HepG2 (cell line): ENCODE results near the gene EEPD1. TPM values are rescaled to one million over a fixed set of nuclear protein-coding genes. Genes with fewer than 3 reads are reported as not detected.

Source experiments
- ATAC-seq: fragments of 200-7000 bp; cut with Tn5 transposase; 3 replicates; pipeline ENCODE4 v1.9.1; 2020; ENCODE audit warnings: mild to moderate bottlenecking, moderate library complexity
- BruUV-seq: library from RNA; stranded (reverse); fragments of 400-500 nt; replicated peaks from 2 replicates; lab custom pipeline; 2021; lab: Mats Ljungman, UMichigan
- CTCF ChIA-PET: fragments of 300-600 bp; formaldehyde crosslinking; extraction: SDS; loops from one replicate; lab custom pipeline; 2021; ENCODE audit warnings: low total read pairs, inconsistent platforms, low intra/inter-chr PET ratio; lab: Yijun Ruan, JAX
- POLR2A ChIA-PET: fragments of 350-600 bp; sonication (Branson Sonifier 250); formaldehyde crosslinking; loops from one replicate; lab custom pipeline; 2020; ENCODE audit warnings: antibody characterized with exemption, inconsistent platforms; lab: Yijun Ruan, JAX
- DNase-seq: peaks from one replicate; pipeline ENCODE4 v3.0.0-alpha.2; 2015; ENCODE audit warnings: low spot score
- FAIRE-seq: peaks from 3 replicates; lab custom pipeline; 2011; peaks lifted over from hg19 to GRCh38; lab: Jason Lieb, UNC
- H2AFZ ChIP-seq: one replicate; pipeline ENCODE4 v1.6.1; 2011; ENCODE audit warnings: low read length, inconsistent platforms
- H3K27ac ChIP-seq: fragments of 300-600 bp; 3 replicates; pipeline ENCODE4 v1.8.0; 2011; ENCODE audit warnings: mixed run types, mild to moderate bottlenecking, mixed read lengths, low read length, inconsistent platforms; ENCODE audit not compliant: insufficient read depth; ENCODE audit errors: extremely low read length
- H3K27me3 ChIP-seq, 2 experiments: fragments of 200-600 bp in 1 of 2; 2 replicates in 1 of 2; 3 replicates in 1 of 2; pipeline versions ENCODE4 v1.6.0 to v1.8.0; 2011; ENCODE audit warnings: low read length in 2 of 2, mild to moderate bottlenecking in 2 of 2, moderate library complexity in 2 of 2, inconsistent platforms in 1 of 2; ENCODE audit not compliant: insufficient read depth in 2 of 2, control insufficient read depth in 1 of 2
- H3K36me3 ChIP-seq, 2 experiments: fragments of 200-600 bp in 1 of 2; replicated peaks in 1 of 2; 2 replicates in 1 of 2; 3 replicates in 1 of 2; pipeline versions ENCODE4 v1.5.1 to v1.8.0; 2011; ENCODE audit warnings: low read length in 2 of 2, inconsistent platforms in 1 of 2; ENCODE audit not compliant: insufficient read depth in 2 of 2, control insufficient read depth in 1 of 2
- H3K4me1 ChIP-seq: 2 replicates; pipeline ENCODE4 v1.5.1; 2012; ENCODE audit warnings: low read length, inconsistent platforms; ENCODE audit not compliant: insufficient read depth
- H3K4me2 ChIP-seq: 2 replicates; pipeline ENCODE4 v1.6.0; 2011; ENCODE audit warnings: low read depth, low read length, inconsistent platforms
- H3K4me3 ChIP-seq, 3 experiments: fragments of 200-600 bp in 1 of 3; sonication (generic), shearing (Covaris generic) in 1 of 3; replicated peaks in 1 of 3; 2 replicates each; pipeline ENCODE4 v1.5.1; 2011 to 2016; ENCODE audit warnings: low read length in 3 of 3, inconsistent platforms in 2 of 3, low read depth in 2 of 3, mild to moderate bottlenecking in 2 of 3, control low read depth in 1 of 3, mixed read lengths in 1 of 3; ENCODE audit not compliant: insufficient read depth in 1 of 3
- H3K79me2 ChIP-seq: one replicate; pipeline ENCODE4 v1.6.1; 2011; ENCODE audit warnings: low read length, inconsistent platforms; ENCODE audit not compliant: insufficient read depth
- H3K9ac ChIP-seq: 2 replicates; pipeline ENCODE4 v1.6.0; 2011; ENCODE audit warnings: mild to moderate bottlenecking, low read depth, low read length, inconsistent platforms; ENCODE audit not compliant: insufficient read depth
- H3K9me3 ChIP-seq: 2 replicates; pipeline ENCODE4 v1.5.1; 2012; ENCODE audit warnings: mild to moderate bottlenecking, low read length
- H4K20me1 ChIP-seq: 2 replicates; pipeline ENCODE4 v1.6.0; 2011; ENCODE audit warnings: inconsistent platforms, mild to moderate bottlenecking, low read length, moderate library complexity; ENCODE audit not compliant: insufficient read depth
- NR3C1 ChIP-seq: sonication (generic); formaldehyde crosslinking; IDR thresholded peaks from 2 replicates; pipeline ENCODE4 v1.4.0; 2020; ENCODE audit warnings: missing genetic modification reagents
- TBX2 ChIP-seq: sonication (generic); formaldehyde crosslinking; IDR thresholded peaks from 2 replicates; pipeline ENCODE4 v1.5.0; 2020; ENCODE audit warnings: missing genetic modification reagents, mild to moderate bottlenecking, borderline replicate concordance
- ZNF234 ChIP-seq: sonication (generic); formaldehyde crosslinking; conservative IDR thresholded peaks from 2 replicates; pipeline ENCODE4 v1.5.1; 2020; ENCODE audit warnings: mild to moderate bottlenecking, missing genetic modification reagents
- ZNF350 ChIP-seq: sonication (generic); formaldehyde crosslinking; IDR thresholded peaks from 2 replicates; pipeline ENCODE4 v1.4.0; 2020; ENCODE audit warnings: mild to moderate bottlenecking, low read depth, missing genetic modification reagents, borderline replicate concordance
- ZNF543 ChIP-seq: sonication (generic); formaldehyde crosslinking; IDR thresholded peaks from 2 replicates; pipeline ENCODE4 v1.4.0; 2020; ENCODE audit warnings: mild to moderate bottlenecking, missing genetic modification reagents
- ZNF616 ChIP-seq: sonication (generic); formaldehyde crosslinking; IDR thresholded peaks from 2 replicates; pipeline ENCODE4 v1.5.0; 2020; ENCODE audit warnings: low read depth, mild to moderate bottlenecking, missing genetic modification reagents
- ZNF724P ChIP-seq: sonication (generic); formaldehyde crosslinking; IDR thresholded peaks from 2 replicates; pipeline ENCODE4 v1.8.0; 2022; ENCODE audit warnings: missing genetic modification reagents, borderline replicate concordance
- whole genome bisulfite sequencing: methylation state at CpG from one replicate; pipeline ENCODE4 v1.1.6; 2017; ENCODE audit warnings: low lambda C conversion rate; 5-methylcytosine and 5-hydroxymethylcytosine counted together
- in situ Hi-C: cut with HindIII; loops from 2 replicates; pipeline ENCODE4 v1.10.0; 2017; ENCODE audit warnings: low pct_unique_long_range_greater_than_20kb; ENCODE audit not compliant: extremely low pct_ligation_motif_present
- intact Hi-C: fragments of 100-400 bp; cut with micrococcal nuclease; formaldehyde crosslinking; loops from one replicate; pipeline ENCODE4 v1.10.0; 2022; ENCODE audit not compliant: unreplicated experiment
- polyA plus RNA-seq, 8 experiments: library from polyadenylated mRNA; depleted of rRNA in 3 of 8; stranded (reverse) in 7 of 8; unstranded in 1 of 8; fragments of >200 nt; fragmentation: Illumina TruSeq in 4 of 8; extraction: Trizol in 4 of 8; gene quantifications; 2 replicates each; pipeline versions ENCODE4 v1.2.1 to v1.2.3, GENCODE V29; 2011 to 2016; ENCODE audit warnings: low read depth in 4 of 8, missing spikeins in 1 of 8, mixed read lengths in 1 of 8; ENCODE audit not compliant: insufficient read depth in 1 of 8
- total RNA-seq, 5 experiments: library from RNA; depleted of rRNA; stranded (reverse); fragments of >200 nt; fragmentation: Illumina TruSeq; extraction: Trizol; gene quantifications; 2 replicates each; pipeline ENCODE4 v1.2.3, GENCODE V29; 2016; ENCODE audit warnings: low read depth in 1 of 5
- TF ChIP-seq, protein P1 (sequence below): sonication (generic); formaldehyde crosslinking; IDR thresholded peaks from 2 replicates; pipeline ENCODE4 v1.8.1; 2023; ENCODE audit warnings: mild to moderate bottlenecking, missing genetic modification reagents

The EEPD1 gene
- total and polyA plus RNA-seq, 2 of the 13 experiments (the other 11 are each of a cell fraction or from before 2014, with no cell fraction given): 10.1 to 16.4 TPM

DNA sequence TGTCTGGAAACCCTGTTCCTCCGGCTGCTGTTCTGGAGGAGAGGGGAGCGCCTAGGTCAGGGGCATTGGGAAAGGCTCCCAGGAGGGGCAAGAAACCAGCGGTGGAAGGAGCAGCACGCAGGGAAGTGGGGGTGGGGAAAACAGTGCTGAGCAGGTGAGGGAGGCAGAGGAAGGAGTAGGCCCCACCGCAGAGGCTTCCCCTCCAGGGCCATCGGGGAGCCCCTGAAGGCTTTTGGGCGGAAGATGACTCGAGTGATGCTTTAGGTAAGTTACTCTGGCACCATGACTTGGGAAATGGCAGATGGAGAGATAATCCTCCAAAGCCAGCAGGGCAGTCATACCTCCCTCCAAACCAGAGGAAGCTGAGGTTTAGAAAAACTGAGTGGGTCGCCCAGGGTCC, 130.1 kb downstream of the EEPD1 start:
- Histone ChIP-seq H3K4me2 (no peak overlapping the region), H2AFZ (no peak overlapping the region), H3K79me2 (no peaks in the 10 kb centered on the region), H3K9ac (no peak overlapping the region), H3K9me3 (no peaks in the 10 kb centered on the region), H3K36me3 (peaks cover 3 to 22% of the 10 kb centered on the region in 2 experiments; a peak in 4 of 5 replicates), H4K20me1 (no peaks in the 10 kb centered on the region), H3K27me3 (no peaks in the 10 kb centered on the region), H3K27ac (no peak overlapping the region), H3K4me1 (peaks cover 82% of the 10 kb centered on the region), H3K4me3 (no peak overlapping the region)
- no peak for FAIRE-seq
- POLR2A ChIA-PET: no interaction called here
- in situ Hi-C loops: no loop called here
- intact Hi-C loops: no loop called here
- DNase-seq: no peak
- over 99% methylated on average over 9 of the region's 9 CpGs for WGBS
- CTCF ChIA-PET: no interaction called here
- no TSS peak for BruUV-seq
- no peak for ATAC-seq
- no peak for TF ChIP-seq ZNF724P (CRISPR knock-in tag)
- TF ChIP-seq ZNF350 (CRISPR knock-in tag): no peak
- TF ChIP-seq ZNF616 (CRISPR knock-in tag): no peak
- TF ChIP-seq, protein P1, sequence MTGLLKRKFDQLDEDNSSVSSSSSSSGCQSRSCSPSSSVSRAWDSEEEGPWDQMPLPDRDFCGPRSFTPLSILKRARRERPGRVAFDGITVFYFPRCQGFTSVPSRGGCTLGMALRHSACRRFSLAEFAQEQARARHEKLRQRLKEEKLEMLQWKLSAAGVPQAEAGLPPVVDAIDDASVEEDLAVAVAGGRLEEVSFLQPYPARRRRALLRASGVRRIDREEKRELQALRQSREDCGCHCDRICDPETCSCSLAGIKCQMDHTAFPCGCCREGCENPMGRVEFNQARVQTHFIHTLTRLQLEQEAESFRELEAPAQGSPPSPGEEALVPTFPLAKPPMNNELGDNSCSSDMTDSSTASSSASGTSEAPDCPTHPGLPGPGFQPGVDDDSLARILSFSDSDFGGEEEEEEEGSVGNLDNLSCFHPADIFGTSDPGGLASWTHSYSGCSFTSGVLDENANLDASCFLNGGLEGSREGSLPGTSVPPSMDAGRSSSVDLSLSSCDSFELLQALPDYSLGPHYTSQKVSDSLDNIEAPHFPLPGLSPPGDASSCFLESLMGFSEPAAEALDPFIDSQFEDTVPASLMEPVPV (CRISPR knock-in tag): no peak
- no peak for TF ChIP-seq ZNF543 (CRISPR knock-in tag)
- no peak for TF ChIP-seq TBX2 (CRISPR knock-in tag)
- TF ChIP-seq NR3C1: no peak
- TF ChIP-seq ZNF234 (CRISPR knock-in tag): no peak
